Bronchial epithelial cell (primary cell): ENCODE results near the gene RCAN3. TPM values are rescaled to one million over a fixed set of nuclear protein-coding genes. Genes with fewer than 3 reads are reported as not detected.
"Not testable (repeated sequence)": the region's sequence is repeated elsewhere in the genome, so short reads cannot be mapped to it uniquely, and the experiment has no call there.

ENCODE experiments used
- DNase-seq: peaks from one replicate; pipeline ENCODE4 v3.0.0-alpha.2; 2010; ENCODE audit warnings: low read depth
- FAIRE-seq: peaks from 2 replicates; lab custom pipeline; 2011; peaks lifted over from hg19 to GRCh38; lab: Jason Lieb, UNC
- H3K27me3 ChIP-seq: 2 replicates; pipeline ENCODE4 v1.5.1; 2011; ENCODE audit warnings: low read length; ENCODE audit not compliant: control insufficient read depth, insufficient read depth
- H3K36me3 ChIP-seq: 2 replicates; pipeline ENCODE4 v1.5.1; 2011; ENCODE audit warnings: low read length; ENCODE audit not compliant: control insufficient read depth, insufficient read depth
- H3K4me3 ChIP-seq: 2 replicates; pipeline ENCODE4 v1.5.1; 2011; ENCODE audit warnings: mild to moderate bottlenecking, low read depth, low read length, control low read depth
- CTCF ChIP-seq: IDR thresholded peaks from 2 replicates; pipeline ENCODE4 v1.5.1; 2011; ENCODE audit warnings: mild to moderate bottlenecking, moderate library complexity, low read length, control low read depth, inconsistent platforms; ENCODE audit not compliant: insufficient read depth, severe bottlenecking
- total RNA-seq: library from RNA; depleted of rRNA; stranded (reverse); fragments of >200 nt; gene quantifications from 2 replicates; pipeline ENCODE4 v1.2.1, GENCODE V29; 2014

Gene RCAN3
- total RNA-seq, 1 donor from 2014 or later: 12.1 TPM

DNA sequence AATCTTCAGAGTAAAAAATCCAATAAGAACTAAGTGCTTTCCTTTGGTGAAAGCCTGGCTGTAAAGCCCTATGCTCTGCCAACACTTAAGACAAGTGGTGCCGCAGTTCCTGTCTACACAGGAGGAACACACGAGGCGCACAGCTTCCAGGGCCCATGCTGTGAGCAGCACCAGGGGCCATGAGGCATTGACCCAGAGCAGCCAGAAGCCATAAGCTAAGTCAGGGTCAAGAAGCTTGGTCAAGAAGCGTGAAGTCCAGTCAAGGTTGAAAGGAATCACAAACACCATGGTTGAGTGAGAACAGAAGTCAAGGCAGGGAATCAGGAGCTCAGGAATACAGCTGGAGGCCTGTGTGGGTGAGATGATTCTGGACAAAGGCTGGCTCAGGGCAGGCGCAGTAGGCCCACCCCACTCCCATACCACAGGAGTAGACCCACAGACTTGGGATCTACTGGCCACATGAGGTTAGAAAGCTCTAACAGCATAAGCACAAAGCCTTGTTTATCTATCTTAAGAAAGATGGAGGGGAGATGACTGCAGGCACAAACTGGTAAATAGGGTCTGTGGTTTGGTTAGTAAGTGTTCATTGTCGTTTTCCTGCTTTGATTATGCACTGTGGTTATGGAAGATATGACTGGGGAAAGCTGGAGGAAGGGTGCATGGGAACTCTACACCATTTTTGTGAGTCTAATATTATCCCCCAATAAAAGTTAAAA, 42.9 kb upstream of the RCAN3 start:
- no peak overlapping the region for H3K4me3 ChIP-seq
- H3K36me3 ChIP-seq: peaks cover 15% of the 10 kb centered on the region
- no peaks in the 10 kb centered on the region for H3K27me3 ChIP-seq
- FAIRE-seq: peak; percentile 80
- no peak for TF ChIP-seq CTCF
- no peak for DNase-seq

- H3K36me3 ChIP-seq: peaks cover 15% of the 10 kb centered on the region
- peak; percentile 79 for DNase-seq
- H3K27me3 ChIP-seq, H3K4me3 ChIP-seq, FAIRE-seq: not testable (repeated sequence)
Measured at GRCh38 chr1:24462128-24462527, 40.5 kb upstream of the RCAN3 start.

DNA sequence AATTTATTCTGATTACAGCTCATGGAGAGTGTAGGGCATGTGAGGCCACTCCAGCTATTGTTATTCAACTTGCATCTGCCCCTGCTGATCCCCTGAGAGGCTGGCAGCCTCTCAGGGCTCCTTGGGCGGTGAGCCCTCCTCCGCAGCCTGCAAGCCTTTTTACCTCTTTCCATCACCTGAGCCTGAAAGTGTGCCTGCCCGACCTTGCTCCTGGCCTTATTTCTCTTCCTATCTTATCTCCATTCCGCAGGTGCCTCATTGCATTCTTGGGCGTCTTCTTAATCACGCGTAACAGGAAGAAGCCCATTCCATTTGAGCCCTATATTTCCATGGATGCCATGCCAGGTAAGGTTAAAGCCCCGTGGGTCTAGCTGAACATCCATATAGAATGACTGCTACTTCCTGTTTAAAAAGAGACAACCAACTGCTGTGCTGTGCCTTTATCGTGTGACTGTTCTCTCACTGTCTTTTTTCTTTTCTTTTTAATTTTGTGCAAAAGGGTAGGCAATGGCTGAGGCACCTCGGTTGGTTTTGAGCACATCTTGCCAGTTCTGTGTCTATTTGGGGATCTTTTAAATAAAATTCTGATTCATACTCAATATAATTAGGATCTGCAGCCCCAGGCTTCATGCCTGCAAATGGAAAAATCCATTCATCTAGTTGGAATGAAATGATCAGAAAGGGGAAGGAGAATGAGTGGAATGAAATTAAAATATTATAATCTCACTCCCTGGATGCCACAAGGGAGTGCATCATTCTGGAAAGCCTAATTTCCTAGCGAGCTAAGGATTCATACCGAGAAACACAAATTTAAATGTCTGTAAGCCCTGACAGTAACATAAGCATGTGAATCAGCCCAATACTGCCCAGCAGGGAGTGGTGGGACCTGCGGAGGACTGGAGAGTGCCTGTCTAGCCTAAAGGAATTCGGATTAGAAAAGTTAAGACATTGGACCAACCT, 38.6 kb upstream of the RCAN3 start:
- DNase-seq (no peak), FAIRE-seq (no peak)
- Histone ChIP-seq H3K4me3 (no peak overlapping the region), H3K27me3 (no peaks in the 10 kb centered on the region), H3K36me3 (peaks cover 11% of the 10 kb centered on the region)
- TF ChIP-seq CTCF: no peak

DNA sequence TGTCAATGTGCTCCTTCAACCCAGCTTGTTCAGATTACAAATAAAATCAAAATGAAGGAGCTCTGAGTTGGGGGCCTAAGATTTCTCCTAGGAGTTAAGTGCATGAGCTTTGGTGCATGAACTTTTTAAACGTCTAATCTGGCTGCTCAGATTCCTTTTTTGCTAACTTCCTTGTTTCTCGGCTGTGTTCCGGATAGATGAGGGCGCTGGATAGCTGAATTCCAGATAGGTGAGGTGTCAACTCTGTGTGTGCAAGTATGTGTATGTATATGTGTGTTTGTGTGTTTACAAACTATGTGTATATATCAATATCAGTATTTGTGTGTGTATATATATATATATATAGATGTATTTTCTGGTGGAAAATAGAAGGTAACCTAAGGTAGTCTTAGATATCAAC, 37.5 kb upstream of the RCAN3 start:
- DNase-seq: no peak
- TF ChIP-seq CTCF: no peak
- no peak for FAIRE-seq
- Histone ChIP-seq H3K36me3 (peaks cover 5% of the 10 kb centered on the region), H3K4me3 (no peak overlapping the region), H3K27me3 (no peaks in the 10 kb centered on the region)

DNA sequence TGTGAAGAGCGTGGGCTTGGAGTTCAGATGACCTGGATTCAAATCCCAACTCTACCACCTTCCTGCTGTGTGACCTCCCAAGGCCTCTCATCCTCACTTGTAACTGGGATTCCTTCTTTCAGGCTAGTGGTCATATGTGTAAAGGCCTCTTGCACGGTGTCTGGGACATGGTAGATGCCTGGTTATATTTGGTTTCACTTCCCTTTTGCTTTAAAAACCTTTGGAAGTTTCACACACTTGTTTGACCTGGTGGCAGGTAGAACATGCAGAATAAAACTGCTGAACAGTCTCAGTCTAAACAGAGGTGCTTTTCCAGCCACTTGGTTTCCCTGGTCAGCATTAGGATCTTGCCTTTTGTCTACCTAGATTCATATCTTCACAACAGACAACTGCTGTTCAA, 37.0 kb upstream of the RCAN3 start:
- Histone ChIP-seq H3K36me3 (peaks cover 3% of the 10 kb centered on the region), H3K27me3 (no peaks in the 10 kb centered on the region), H3K4me3 (no peak overlapping the region)
- FAIRE-seq (no peak), DNase-seq (no peak)
- TF ChIP-seq CTCF: no peak

DNA sequence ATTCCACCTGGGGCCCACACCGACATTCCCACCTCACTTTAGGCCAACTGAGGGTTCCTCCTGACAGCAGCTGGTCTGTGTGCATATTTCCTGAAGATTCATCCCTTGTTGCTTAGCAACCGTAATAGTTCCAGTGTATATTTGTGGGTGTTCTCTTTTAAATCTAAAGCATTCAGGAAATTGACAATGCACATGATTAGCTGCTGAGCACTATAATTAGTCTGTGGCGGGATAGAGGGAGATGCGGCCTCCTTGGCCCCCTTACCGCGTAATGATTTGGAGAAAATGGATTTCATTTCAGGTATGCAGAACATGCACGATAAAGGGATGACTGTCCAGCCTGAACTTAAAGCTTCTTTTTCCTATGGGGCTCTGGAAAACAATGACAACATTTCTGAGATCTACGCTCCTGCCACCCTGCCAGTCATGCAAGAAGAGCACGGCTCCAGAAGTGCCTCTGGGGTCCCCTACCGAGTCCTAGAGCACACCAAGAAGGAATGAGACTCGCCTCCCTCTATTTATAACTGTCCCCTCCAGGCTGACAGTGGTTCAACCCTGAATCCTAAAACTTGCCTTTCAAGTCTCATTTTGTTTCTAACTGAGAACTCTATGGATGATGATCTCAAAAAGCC, 33.8 kb upstream of the RCAN3 start:
- no peak for FAIRE-seq
- peaks cover 3% of the 10 kb centered on the region for H3K36me3 ChIP-seq
- no peak for TF ChIP-seq CTCF

More for the DNA sequence above, 33.8 kb upstream of the RCAN3 start:
- DNase-seq: no peak
- no peak overlapping the region for H3K4me3 ChIP-seq
- H3K27me3 ChIP-seq: no peaks in the 10 kb centered on the region
